Neural cell (in vitro differentiated cells): ENCODE data around the gene ARID3A. TPM values are rescaled to one million over a fixed set of nuclear protein-coding genes. Genes with fewer than 3 reads are reported as not detected.

Experiments used
- H2AFZ ChIP-seq: fragments of 200-600, 300-800 bp; sonication (generic), shearing (Covaris generic); 2 replicates; pipeline ENCODE4 v1.6.0; 2014; ENCODE audit warnings: low read depth, mild to moderate bottlenecking, antibody characterized with exemption, low read length, moderate library complexity
- H3F3A ChIP-seq: fragments of 200-600 bp; shearing (Covaris generic); 2 replicates; pipeline ENCODE4 v1.6.1; 2016; ENCODE audit warnings: mild to moderate bottlenecking, moderate library complexity, mixed read lengths, antibody characterized with exemption, low read length; ENCODE audit not compliant: insufficient read depth, poor library complexity, severe bottlenecking
- H3K27ac ChIP-seq: fragments of 200-600, 300-800 bp; sonication (generic), shearing (Covaris generic); 2 replicates; pipeline ENCODE4 v1.5.1; 2014; ENCODE audit warnings: mild to moderate bottlenecking, low read length, moderate library complexity
- H3K27me3 ChIP-seq: fragments of 300-800, 200-600 bp; sonication (generic), shearing (Covaris generic); 2 replicates; pipeline ENCODE4 v1.6.0; 2014; ENCODE audit warnings: mild to moderate bottlenecking, low read depth, low read length, moderate library complexity; ENCODE audit not compliant: insufficient read depth
- H3K36me3 ChIP-seq: fragments of 300-800, 200-600 bp; sonication (generic), shearing (Covaris generic); 2 replicates; pipeline ENCODE4 v1.5.1; 2014; ENCODE audit warnings: mild to moderate bottlenecking, antibody characterized with exemption, low read length, moderate library complexity; ENCODE audit not compliant: insufficient read depth
- H3K4me2 ChIP-seq: fragments of 300-800, 200-600 bp; sonication (generic), shearing (Covaris generic); 2 replicates; pipeline ENCODE4 v1.6.0; 2014; ENCODE audit warnings: mild to moderate bottlenecking, low read length
- H3K4me3 ChIP-seq: fragments of 300-800, 200-600 bp; sonication (generic), shearing (Covaris generic); 2 replicates; pipeline ENCODE4 v1.5.1; 2014; ENCODE audit warnings: mild to moderate bottlenecking, low read length, moderate library complexity
- H3K79me2 ChIP-seq: fragments of 200-600 bp; shearing (Covaris generic); replicated peaks from 2 replicates; pipeline ENCODE4 v1.6.0; 2014; ENCODE audit warnings: mild to moderate bottlenecking, low read length, moderate library complexity; ENCODE audit not compliant: insufficient read depth
- H3K9ac ChIP-seq: fragments of 300-800, 200-600 bp; sonication (generic), shearing (Covaris generic); 2 replicates; pipeline ENCODE4 v1.6.1; 2016; ENCODE audit warnings: mild to moderate bottlenecking, low read length, mixed read lengths
- H3K9me2 ChIP-seq: fragments of 200-600 bp; shearing (Covaris generic); 2 replicates; pipeline ENCODE4 v1.6.1; 2016; ENCODE audit warnings: mild to moderate bottlenecking, low read length, mixed read lengths; ENCODE audit not compliant: insufficient read depth
- H3K9me3 ChIP-seq: fragments of 200-600, 300-800 bp; sonication (generic), shearing (Covaris generic); 2 replicates; pipeline ENCODE4 v1.6.1; 2016; ENCODE audit warnings: mild to moderate bottlenecking, mixed run types, low read length, moderate library complexity, mixed read lengths
- H4K20me1 ChIP-seq: fragments of 200-600 bp; shearing (Covaris generic); 2 replicates; pipeline ENCODE4 v1.6.1; 2016; ENCODE audit warnings: mild to moderate bottlenecking, mixed run types; ENCODE audit not compliant: insufficient read depth
- CTCF ChIP-seq: fragments of 450-650 bp; IDR thresholded peaks from 2 replicates; pipeline ENCODE4 v1.5.1; 2014; ENCODE audit warnings: antibody characterized with exemption, mild to moderate bottlenecking, moderate library complexity; ENCODE audit not compliant: poor library complexity, severe bottlenecking
- EP300 ChIP-seq: fragments of 450-650 bp; conservative IDR thresholded peaks from 2 replicates; pipeline ENCODE4 v1.6.1; 2014; ENCODE audit warnings: antibody characterized with exemption, mild to moderate bottlenecking, moderate library complexity; ENCODE audit not compliant: poor library complexity, severe bottlenecking
- EZH2 ChIP-seq: fragments of 200-600, 300-800 bp; shearing (Covaris generic), sonication (generic); IDR thresholded peaks from 2 replicates; pipeline ENCODE4 v1.6.1; 2014; ENCODE audit warnings: antibody characterized with exemption, low read length, borderline replicate concordance, mild to moderate bottlenecking; ENCODE audit not compliant: insufficient read depth, poor library complexity, severe bottlenecking
- MXI1 ChIP-seq: fragments of 450-650 bp; conservative IDR thresholded peaks from 2 replicates; pipeline ENCODE4 v1.6.1; 2014; ENCODE audit warnings: antibody characterized with exemption, mild to moderate bottlenecking; ENCODE audit not compliant: poor library complexity, severe bottlenecking
- POLR2AphosphoS5 ChIP-seq: IDR thresholded peaks from 2 replicates; pipeline ENCODE4 v1.6.1; 2012
- RAD21 ChIP-seq: fragments of 450-650 bp; conservative IDR thresholded peaks from 2 replicates; pipeline ENCODE4 v1.6.1; 2014; ENCODE audit warnings: antibody characterized with exemption, mild to moderate bottlenecking, moderate library complexity
- REST ChIP-seq: IDR thresholded peaks from 2 replicates; pipeline ENCODE4 v1.6.1; 2012; ENCODE audit warnings: borderline replicate concordance
- polyA plus RNA-seq: library from polyadenylated mRNA; depleted of rRNA; stranded (reverse); fragments of >200 nt; gene quantifications from 2 replicates; pipeline ENCODE4 v1.2.3, GENCODE V29; 2014

The ARID3A gene
- polyA plus RNA-seq, 1 donor from 2014 or later: 11.4 TPM

GRCh38 chr19:966485-967088, 40.8 kb downstream of the ARID3A start:
- H3K27ac ChIP-seq: no peak overlapping the region
- no peaks in the 10 kb centered on the region for H3K9me3 ChIP-seq
- no peak for TF ChIP-seq EZH2
- TF ChIP-seq REST: no peak
- no peak for TF ChIP-seq CTCF
- TF ChIP-seq RAD21: no peak
- TF ChIP-seq EP300: no peak
- TF ChIP-seq POLR2AphosphoS5: no peak
- H3K4me2 ChIP-seq: no peak overlapping the region
- peaks cover 32% of the 10 kb centered on the region for H3K36me3 ChIP-seq
- H3K9me2 ChIP-seq: no peaks in the 10 kb centered on the region
- H3K4me3 ChIP-seq: no peak overlapping the region
- H3K9ac ChIP-seq: no peak overlapping the region
- no peaks in the 10 kb centered on the region for H3K27me3 ChIP-seq
- no peaks in the 10 kb centered on the region for H3K79me2 ChIP-seq
- H4K20me1 ChIP-seq: no peaks in the 10 kb centered on the region
- no peaks in the 10 kb centered on the region for H3F3A ChIP-seq
- no peak overlapping the region for H2AFZ ChIP-seq

GRCh38 chr19:970695-971094, 44.9 kb downstream of the ARID3A start:
- Histone ChIP-seq H3K9ac (no peak overlapping the region), H4K20me1 (no peaks in the 10 kb centered on the region), H3K79me2 (no peaks in the 10 kb centered on the region), H3K27me3 (no peaks in the 10 kb centered on the region), H3F3A (no peaks in the 10 kb centered on the region), H3K9me3 (no peaks in the 10 kb centered on the region), H3K4me2 (no peak overlapping the region), H3K9me2 (no peaks in the 10 kb centered on the region), H3K36me3 (peaks cover 17% of the 10 kb centered on the region), H2AFZ (no peak overlapping the region), H3K4me3 (no peak overlapping the region), H3K27ac (no peak overlapping the region)
- TF ChIP-seq CTCF (peak; percentile 56), RAD21 (no peak), REST (no peak), EP300 (no peak), MXI1 (no peak), POLR2AphosphoS5 (no peak)
